OCI-LY1 (cell line): Measurements from ENCODE around the gene FCN3.

Source experiments
- H2AFZ ChIP-seq: fragments of 200-600 bp; sonication (generic), shearing (Covaris generic); 2 replicates; pipeline ENCODE4 v1.6.0; 2014; ENCODE audit warnings: antibody characterized with exemption, mild to moderate bottlenecking, low read length
- H3F3A ChIP-seq: fragments of 200-600 bp; sonication (generic), shearing (Covaris generic); 2 replicates; pipeline ENCODE4 v1.6.0; 2014; ENCODE audit warnings: mild to moderate bottlenecking, antibody characterized with exemption, low read length, moderate library complexity; ENCODE audit not compliant: insufficient read depth
- H3K27ac ChIP-seq: fragments of 200-600 bp; sonication (generic); 2 replicates; pipeline ENCODE4 v1.5.1; 2014; ENCODE audit warnings: low read length, mixed run types, mild to moderate bottlenecking, low read depth; ENCODE audit not compliant: poor library complexity, severe bottlenecking
- H3K27me3 ChIP-seq: fragments of 200-600 bp; sonication (generic); 2 replicates; pipeline ENCODE4 v1.6.0; 2014; ENCODE audit warnings: antibody characterized with exemption, mild to moderate bottlenecking, low read length, moderate library complexity; ENCODE audit not compliant: insufficient read depth
- H3K36me3 ChIP-seq: fragments of 200-600 bp; sonication (generic); 2 replicates; pipeline ENCODE4 v1.6.1; 2014; ENCODE audit warnings: mild to moderate bottlenecking, antibody characterized with exemption, low read length, moderate library complexity, mixed read lengths; ENCODE audit not compliant: insufficient read depth
- H3K4me1 ChIP-seq: fragments of 200-600 bp; sonication (generic); 2 replicates; pipeline ENCODE4 v1.5.1; 2014; ENCODE audit warnings: mild to moderate bottlenecking, low read length, moderate library complexity; ENCODE audit not compliant: insufficient read depth, severe bottlenecking
- H3K4me2 ChIP-seq: fragments of 200-600 bp; sonication (generic), shearing (Covaris generic); 2 replicates; pipeline ENCODE4 v1.6.1; 2014; ENCODE audit warnings: low read length
- H3K4me3 ChIP-seq: fragments of 200-600 bp; sonication (generic); 2 replicates; pipeline ENCODE4 v1.5.1; 2014; ENCODE audit warnings: low read length, low read depth, mild to moderate bottlenecking, mixed read lengths; ENCODE audit not compliant: poor library complexity, severe bottlenecking
- H3K79me2 ChIP-seq: fragments of 200-600 bp; shearing (Covaris generic); 2 replicates; pipeline ENCODE4 v1.6.1; 2016; ENCODE audit warnings: mixed run types, low read length, mixed read lengths; ENCODE audit not compliant: insufficient read depth
- H3K9ac ChIP-seq: fragments of 200-600 bp; sonication (generic), shearing (Covaris generic); 2 replicates; pipeline ENCODE4 v1.6.1; 2014; ENCODE audit warnings: mild to moderate bottlenecking, low read length, mixed read lengths
- H3K9me2 ChIP-seq: fragments of 200-600 bp; sonication (generic), shearing (Covaris generic); 2 replicates; pipeline ENCODE4 v1.6.1; 2014; ENCODE audit warnings: low read depth, mild to moderate bottlenecking, low read length, mixed read lengths
- H3K9me3 ChIP-seq: fragments of 200-600 bp; shearing (Covaris generic); 2 replicates; pipeline ENCODE4 v1.6.1; 2014; ENCODE audit warnings: low read length, mixed read lengths
- H4K20me1 ChIP-seq: fragments of 200-600 bp; sonication (generic), shearing (Covaris generic); 2 replicates; pipeline ENCODE4 v1.6.0; 2016; ENCODE audit warnings: mild to moderate bottlenecking, low read length; ENCODE audit not compliant: insufficient read depth
- EZH2 ChIP-seq: fragments of 200-600 bp; sonication (generic), shearing (Covaris generic); IDR thresholded peaks from 2 replicates; pipeline ENCODE4 v1.8.0; 2017; ENCODE audit warnings: borderline replicate concordance, mixed run types, mild to moderate bottlenecking, antibody characterized with exemption, low read length, moderate library complexity, mixed read lengths
- TF ChIP-seq, protein P1 (sequence below): fragments of 200-600 bp; sonication (generic), shearing (Covaris generic); IDR thresholded peaks from 2 replicates; pipeline ENCODE4 v1.5.1; 2017; ENCODE audit warnings: mild to moderate bottlenecking, antibody characterized with exemption, low read length, moderate library complexity, mixed read lengths

FCN3 gene

DNA sequence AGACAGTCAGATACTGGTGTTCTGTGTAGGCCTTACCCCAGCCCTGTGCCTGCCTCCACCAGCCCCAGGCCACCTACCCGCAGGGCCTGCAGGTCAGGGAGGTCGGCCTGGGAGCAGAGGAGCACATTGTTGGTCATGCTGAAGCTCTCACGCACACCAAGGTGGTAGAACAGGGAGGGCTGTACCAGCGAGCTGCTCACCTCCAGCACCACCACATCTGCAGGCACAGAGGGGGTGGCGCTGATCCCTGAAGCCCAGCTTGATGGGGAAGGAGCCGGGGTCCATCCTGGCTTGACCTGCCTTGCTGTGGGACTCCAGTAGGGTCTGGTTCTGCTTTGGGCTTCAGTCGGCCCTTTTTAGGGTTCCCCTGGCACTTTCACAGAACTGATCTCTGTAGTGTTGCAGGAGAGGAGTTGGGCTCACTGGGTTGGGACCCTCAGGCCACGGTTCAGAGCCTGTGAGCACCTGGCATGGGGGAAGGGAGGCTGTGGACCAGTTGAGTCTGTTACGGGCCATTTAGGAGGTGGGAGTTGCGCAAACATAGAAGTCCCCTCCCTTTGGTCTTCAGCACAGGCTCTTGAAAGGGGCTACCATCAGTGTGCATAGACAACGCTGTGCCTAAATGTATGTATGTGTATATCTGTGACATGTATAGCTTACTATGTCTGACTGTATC is 9.8 kb downstream of the FCN3 start:
- Histone ChIP-seq H3F3A (no peaks in the 10 kb centered on the region), H3K4me2 (peak overlapping the region; percentile 91), H2AFZ (no peak overlapping the region), H4K20me1 (no peaks in the 10 kb centered on the region), H3K9me3 (no peaks in the 10 kb centered on the region), H3K4me3 (peak overlapping the region; percentile 69), H3K9ac (peak overlapping the region; percentile 49; the same call in 1 of the 2 replicates), H3K27me3 (no peaks in the 10 kb centered on the region), H3K27ac (peak overlapping the region; percentile 87), H3K4me1 (peaks cover 37% of the 10 kb centered on the region), H3K79me2 (no peaks in the 10 kb centered on the region), H3K9me2 (no peaks in the 10 kb centered on the region), H3K36me3 (no peaks in the 10 kb centered on the region)
- no peak for TF ChIP-seq EZH2
- TF ChIP-seq, protein P1, sequence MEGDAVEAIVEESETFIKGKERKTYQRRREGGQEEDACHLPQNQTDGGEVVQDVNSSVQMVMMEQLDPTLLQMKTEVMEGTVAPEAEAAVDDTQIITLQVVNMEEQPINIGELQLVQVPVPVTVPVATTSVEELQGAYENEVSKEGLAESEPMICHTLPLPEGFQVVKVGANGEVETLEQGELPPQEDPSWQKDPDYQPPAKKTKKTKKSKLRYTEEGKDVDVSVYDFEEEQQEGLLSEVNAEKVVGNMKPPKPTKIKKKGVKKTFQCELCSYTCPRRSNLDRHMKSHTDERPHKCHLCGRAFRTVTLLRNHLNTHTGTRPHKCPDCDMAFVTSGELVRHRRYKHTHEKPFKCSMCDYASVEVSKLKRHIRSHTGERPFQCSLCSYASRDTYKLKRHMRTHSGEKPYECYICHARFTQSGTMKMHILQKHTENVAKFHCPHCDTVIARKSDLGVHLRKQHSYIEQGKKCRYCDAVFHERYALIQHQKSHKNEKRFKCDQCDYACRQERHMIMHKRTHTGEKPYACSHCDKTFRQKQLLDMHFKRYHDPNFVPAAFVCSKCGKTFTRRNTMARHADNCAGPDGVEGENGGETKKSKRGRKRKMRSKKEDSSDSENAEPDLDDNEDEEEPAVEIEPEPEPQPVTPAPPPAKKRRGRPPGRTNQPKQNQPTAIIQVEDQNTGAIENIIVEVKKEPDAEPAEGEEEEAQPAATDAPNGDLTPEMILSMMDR, result no peak

DNA sequence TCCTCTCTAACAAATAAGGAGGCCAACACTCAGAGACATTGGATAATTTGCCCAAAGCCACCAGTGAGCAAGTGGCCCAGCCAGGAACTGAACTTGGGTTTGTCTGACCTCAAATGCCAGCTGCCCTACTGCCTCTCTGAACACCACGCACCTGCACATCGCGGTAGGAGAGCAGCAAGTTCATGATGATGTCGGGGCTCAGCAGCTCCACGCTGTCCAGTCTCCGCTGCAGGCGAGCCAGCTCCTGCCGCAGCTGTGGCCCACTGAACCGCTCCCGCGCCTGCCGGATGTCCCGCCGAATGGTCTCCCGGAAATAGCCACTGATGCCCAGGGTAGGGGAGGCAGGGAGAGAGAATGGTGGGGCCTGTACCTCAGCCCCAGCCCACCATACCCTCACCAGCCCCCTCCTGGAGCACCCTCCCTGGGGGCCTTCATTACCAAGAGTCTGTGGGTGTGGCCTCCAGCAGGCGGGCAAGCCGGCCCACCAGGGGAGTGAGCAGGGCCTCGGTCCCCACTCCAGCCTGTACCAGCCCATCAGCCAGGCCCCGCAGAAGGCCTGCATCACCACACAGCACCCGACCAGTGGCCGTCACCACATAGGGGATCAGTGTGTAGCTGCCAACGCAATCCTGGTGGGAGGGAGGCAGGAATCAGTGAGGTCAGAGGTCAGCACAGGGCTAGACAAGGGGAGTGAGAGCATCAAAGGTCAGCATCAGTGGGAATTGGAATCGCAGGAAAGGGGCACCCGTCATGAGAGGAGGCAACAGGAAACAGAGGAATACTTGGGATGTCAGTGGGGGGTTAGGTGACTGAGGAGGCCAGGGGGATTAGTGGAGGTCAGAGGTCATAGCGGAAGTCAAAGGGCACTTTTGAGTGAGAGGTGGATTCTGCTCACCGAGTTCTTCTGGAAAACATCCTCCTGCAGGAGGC is 10.6 kb downstream of the FCN3 start:
- H3K27ac ChIP-seq, result peak overlapping the region; percentile 87
- H4K20me1 ChIP-seq, result no peaks in the 10 kb centered on the region
- peak overlapping the region; percentile 69 for H3K4me3 ChIP-seq
- TF ChIP-seq, protein P1, result no peak
- no peak for TF ChIP-seq EZH2
- H3K4me2 ChIP-seq, result peak overlapping the region; percentile 91; the same call in 1 of the 2 replicates
- no peaks in the 10 kb centered on the region for H3K9me3 ChIP-seq
- H3K79me2 ChIP-seq, result no peaks in the 10 kb centered on the region
- H3K36me3 ChIP-seq, result no peaks in the 10 kb centered on the region
- H3K9me2 ChIP-seq, result no peaks in the 10 kb centered on the region
- H3F3A ChIP-seq, result no peaks in the 10 kb centered on the region
- peaks cover 39% of the 10 kb centered on the region for H3K4me1 ChIP-seq
- peak overlapping the region; percentile 49; the same call in 1 of the 2 replicates for H3K9ac ChIP-seq
- H2AFZ ChIP-seq, result no peak overlapping the region
- no peaks in the 10 kb centered on the region for H3K27me3 ChIP-seq

DNA sequence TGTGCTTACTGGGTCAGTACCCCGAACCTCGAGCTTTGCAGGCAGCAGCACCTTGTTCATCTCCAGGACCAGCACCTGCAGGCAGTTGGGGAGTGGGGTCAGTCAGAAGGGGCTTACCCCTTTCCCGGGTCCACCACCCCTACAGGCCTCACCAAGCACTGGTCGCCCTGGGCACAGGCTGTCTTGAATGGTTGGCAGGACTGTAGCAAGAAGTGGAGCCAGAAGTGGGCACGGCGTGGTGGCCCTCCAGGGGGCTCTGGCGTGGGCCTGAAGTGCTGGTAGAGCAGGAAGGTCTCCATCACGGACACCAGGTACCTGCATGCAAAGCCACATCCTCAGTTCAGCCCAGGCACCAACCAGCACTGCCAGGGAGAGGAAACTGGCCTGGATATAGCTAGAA is 13.1 kb downstream of the FCN3 start:
- H3K9ac ChIP-seq, result no peak overlapping the region
- H3K4me2 ChIP-seq, result no peak overlapping the region
- H3K9me2 ChIP-seq, result no peaks in the 10 kb centered on the region
- H3F3A ChIP-seq, result no peaks in the 10 kb centered on the region
- no peaks in the 10 kb centered on the region for H4K20me1 ChIP-seq
- no peak for TF ChIP-seq EZH2
- TF ChIP-seq, protein P1, result no peak
- peaks cover 49% of the 10 kb centered on the region for H3K4me1 ChIP-seq
- H3K27me3 ChIP-seq, result no peaks in the 10 kb centered on the region; the same call in 1 of the 2 replicates
- H2AFZ ChIP-seq, result no peak overlapping the region
- H3K4me3 ChIP-seq, result no peak overlapping the region
- H3K36me3 ChIP-seq, result no peaks in the 10 kb centered on the region
- H3K27ac ChIP-seq, result no peak overlapping the region
- H3K79me2 ChIP-seq, result no peaks in the 10 kb centered on the region
- H3K9me3 ChIP-seq, result no peaks in the 10 kb centered on the region
